Endothelial cell of umbilical vein (primary cell): ENCODE data around the gene HERPUD1. TPM values are rescaled to one million over a fixed set of nuclear protein-coding genes. Genes with fewer than 3 reads are reported as not detected.
A peak's percentile ranks its signal among the peaks of the same experiment; 100 is the strongest.

Experiments
- BruUV-seq: library from RNA; stranded (reverse); fragments of 400-500 nt; replicated peaks from 2 replicates; lab custom pipeline; 2021; lab: Mats Ljungman, UMichigan
- CTCF ChIA-PET: fragments of 300-600, 350-600 bp; sonication (Branson Sonifier 250); formaldehyde crosslinking; loops from one replicate; lab custom pipeline; 2021; ENCODE audit warnings: antibody characterized with exemption, inconsistent platforms; lab: Charles Lee
- POLR2A ChIA-PET: fragments of 300-600, 350-600 bp; sonication (Branson Sonifier 250); formaldehyde crosslinking; loops from one replicate; lab custom pipeline; 2021; ENCODE audit warnings: antibody characterized with exemption, inconsistent platforms; lab: Charles Lee
- DNase-seq: peaks from one replicate; pipeline ENCODE4 v3.0.0-alpha.2; 2011; ENCODE audit warnings: low read depth, low spot score
- FAIRE-seq: peaks from 2 replicates; lab custom pipeline; 2011; peaks lifted over from hg19 to GRCh38; lab: Jason Lieb, UNC
- H2AFZ ChIP-seq: 2 replicates; pipeline ENCODE4 v1.6.0; 2012; ENCODE audit warnings: low read depth, low read length, control low read depth, inconsistent platforms
- H3K27ac ChIP-seq: 2 replicates; pipeline ENCODE4 v1.5.1; 2011; ENCODE audit warnings: low read depth, mild to moderate bottlenecking, control low read depth, low read length, moderate library complexity; ENCODE audit not compliant: insufficient read depth
- H3K27me3 ChIP-seq, 2 experiments: 2 replicates each; pipeline versions ENCODE4 v1.6.0 to v1.6.1; 2011; ENCODE audit warnings: low read length in 2 of 2, mixed read lengths in 1 of 2; ENCODE audit not compliant: control insufficient read depth in 2 of 2, insufficient read depth in 2 of 2
- H3K36me3 ChIP-seq, 2 experiments: 2 replicates in 1 of 2; 3 replicates in 1 of 2; pipeline ENCODE4 v1.5.1; 2011; ENCODE audit warnings: low read length in 2 of 2, mild to moderate bottlenecking in 1 of 2, moderate library complexity in 1 of 2; ENCODE audit not compliant: control insufficient read depth in 2 of 2, insufficient read depth in 2 of 2; ENCODE audit errors: extremely low read depth in 1 of 2
- H3K4me1 ChIP-seq: 3 replicates; pipeline ENCODE4 v1.5.1; 2011; ENCODE audit warnings: mild to moderate bottlenecking, low read length; ENCODE audit not compliant: control insufficient read depth, insufficient read depth; ENCODE audit errors: extremely low read depth
- H3K4me2 ChIP-seq: 2 replicates; pipeline ENCODE4 v1.6.1; 2011; ENCODE audit warnings: low read length, control low read depth, mixed read lengths; ENCODE audit not compliant: insufficient read depth
- H3K4me3 ChIP-seq, 3 experiments: fragments of 200-600 bp in 1 of 3; sonication (generic), shearing (Covaris generic) in 1 of 3; replicated peaks in 1 of 3; 2 replicates each; pipeline ENCODE4 v1.5.1; 2011 to 2016; ENCODE audit warnings: control low read depth in 3 of 3, low read length in 3 of 3, mild to moderate bottlenecking in 2 of 3, inconsistent platforms in 1 of 3, low read depth in 1 of 3, moderate library complexity in 1 of 3; ENCODE audit not compliant: insufficient read depth in 1 of 3
- H3K79me2 ChIP-seq: 2 replicates; pipeline ENCODE4 v1.6.0; 2012; ENCODE audit warnings: low read length, inconsistent platforms; ENCODE audit not compliant: control insufficient read depth, insufficient read depth
- H3K9ac ChIP-seq: replicated peaks from 2 replicates; pipeline ENCODE3; 2011; ENCODE audit warnings: low read length, control low read depth; ENCODE audit not compliant: insufficient read depth; ENCODE audit errors: extremely low read depth
- H3K9me1 ChIP-seq: replicated peaks from 3 replicates; pipeline ENCODE4 v1.6.0; 2011; ENCODE audit warnings: mild to moderate bottlenecking, low read length; ENCODE audit not compliant: control insufficient read depth, insufficient read depth; ENCODE audit errors: extremely low read depth
- H3K9me3 ChIP-seq: replicated peaks from 2 replicates; pipeline ENCODE4 v1.5.1; 2012; ENCODE audit warnings: low read length, inconsistent platforms; ENCODE audit not compliant: control insufficient read depth, insufficient read depth
- H4K20me1 ChIP-seq: replicated peaks from 2 replicates; pipeline ENCODE3; 2011; ENCODE audit warnings: mild to moderate bottlenecking, low read length; ENCODE audit not compliant: control insufficient read depth, insufficient read depth; ENCODE audit errors: extremely low read depth
- FOS ChIP-seq: IDR thresholded peaks from 2 replicates; pipeline ENCODE4 v1.6.1; 2011; ENCODE audit warnings: mild to moderate bottlenecking, low read length, moderate library complexity, borderline replicate concordance; ENCODE audit not compliant: insufficient read depth
- GATA2 ChIP-seq: IDR thresholded peaks from 2 replicates; pipeline ENCODE4 v1.7.0; 2011; ENCODE audit warnings: low read depth, mild to moderate bottlenecking, moderate library complexity, mixed read lengths, low read length; ENCODE audit not compliant: insufficient read length, insufficient read depth
- POLR2AphosphoS5 ChIP-seq: IDR thresholded peaks from 2 replicates; pipeline ENCODE4 v1.6.1; 2012; ENCODE audit warnings: low read depth, mild to moderate bottlenecking, control low read depth, low read length, moderate library complexity; ENCODE audit not compliant: insufficient read depth
- dilution Hi-C: fragments of 300-500 bp; cut with MboI; formaldehyde crosslinking; loops from one replicate; pipeline ENCODE4 v1.15.0; 2019; ENCODE audit warnings: low sequenced_read_pairs; ENCODE audit not compliant: extremely low pct_ligation_motif_present
- intact Hi-C: fragments of 100-400 bp; cut with micrococcal nuclease; formaldehyde crosslinking; loops from one replicate; pipeline ENCODE4 v1.10.0; 2022
- polyA plus RNA-seq, 4 experiments: library from polyadenylated mRNA; depleted of rRNA in 3 of 4; stranded (reverse) in 3 of 4; unstranded in 1 of 4; fragments of >200 nt; gene quantifications; 2 replicates each; pipeline versions ENCODE4 v1.2.1 to v1.2.3, GENCODE V29; 2011 to 2012; ENCODE audit warnings: missing spikeins in 1 of 4
- total RNA-seq: library from RNA; stranded (reverse); gene quantifications from 2 replicates; pipeline ENCODE4 v1.2.3, GENCODE V29; 2021
- TF ChIP-seq, protein P1 (sequence below), 2 donors: IDR thresholded peaks; 1 replicate in 1 of 2; 2 replicates in 1 of 2; pipeline ENCODE4 v1.5.1; 2011; ENCODE audit warnings: low read length in 2 of 2, mild to moderate bottlenecking in 2 of 2, moderate library complexity in 2 of 2, control low read depth in 1 of 2, inconsistent platforms in 1 of 2, low read depth in 1 of 2; ENCODE audit not compliant: insufficient read depth in 1 of 2; ENCODE audit errors: extremely low read depth in 1 of 2
- TF ChIP-seq, protein P2 (sequence below): IDR thresholded peaks from 2 replicates; pipeline ENCODE4 v1.6.1; 2011; ENCODE audit not compliant: insufficient read depth, insufficient read length

HERPUD1 gene
- total and polyA plus RNA-seq, 2 donors (not counting 3 experiments of a cell fraction or from before 2014, with no cell fraction given) = 107 to 109 TPM

DNA sequence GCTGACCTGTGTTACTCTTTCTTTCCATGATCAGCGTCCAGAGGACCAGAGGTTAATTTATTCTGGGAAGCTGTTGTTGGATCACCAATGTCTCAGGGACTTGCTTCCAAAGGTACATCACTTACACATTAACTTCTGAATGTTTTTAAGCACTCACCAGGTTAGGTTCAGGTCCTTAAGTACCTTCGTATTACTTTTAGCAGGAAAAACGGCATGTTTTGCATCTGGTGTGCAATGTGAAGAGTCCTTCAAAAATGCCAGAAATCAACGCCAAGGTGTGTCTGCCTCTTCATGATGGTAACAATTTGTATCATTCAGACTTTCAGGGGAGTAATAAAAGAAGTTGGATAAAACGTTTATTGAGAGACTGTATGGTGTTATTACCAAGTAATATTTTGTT is 3.3 kb downstream of the HERPUD1 start:
- Histone ChIP-seq H3K36me3 (peaks cover 21 to 33% of the 10 kb centered on the region in 2 experiments), H4K20me1 (peaks cover 19% of the 10 kb centered on the region), H3K4me1 (peaks cover 26% of the 10 kb centered on the region), H3K79me2 (peaks cover 50% of the 10 kb centered on the region), H3K4me2 (peak overlapping the region; percentile 66), H2AFZ (no peak overlapping the region), H3K9ac (peak overlapping the region; percentile 25), H3K27me3 (no peaks in the 10 kb centered on the region), H3K9me3 (no peaks in the 10 kb centered on the region), H3K4me3 (peak overlapping the region in 2 of 3 experiments; percentile 42 to 85), H3K27ac (no peak overlapping the region), H3K9me1 (no peaks in the 10 kb centered on the region)
- DNase-seq = no peak
- dilution Hi-C loops = no loop called here
- no TSS peak for BruUV-seq
- intact Hi-C loops = no loop called here
- ChIA-PET POLR2A (no interaction called here), CTCF (interaction anchor here (2.3 kb wide), 1 partner anchor 142 kb away, joined by 10 read pairs; no protein-coding TSS in a partner anchor)
- FAIRE-seq = no peak
- TF ChIP-seq, protein P1, sequence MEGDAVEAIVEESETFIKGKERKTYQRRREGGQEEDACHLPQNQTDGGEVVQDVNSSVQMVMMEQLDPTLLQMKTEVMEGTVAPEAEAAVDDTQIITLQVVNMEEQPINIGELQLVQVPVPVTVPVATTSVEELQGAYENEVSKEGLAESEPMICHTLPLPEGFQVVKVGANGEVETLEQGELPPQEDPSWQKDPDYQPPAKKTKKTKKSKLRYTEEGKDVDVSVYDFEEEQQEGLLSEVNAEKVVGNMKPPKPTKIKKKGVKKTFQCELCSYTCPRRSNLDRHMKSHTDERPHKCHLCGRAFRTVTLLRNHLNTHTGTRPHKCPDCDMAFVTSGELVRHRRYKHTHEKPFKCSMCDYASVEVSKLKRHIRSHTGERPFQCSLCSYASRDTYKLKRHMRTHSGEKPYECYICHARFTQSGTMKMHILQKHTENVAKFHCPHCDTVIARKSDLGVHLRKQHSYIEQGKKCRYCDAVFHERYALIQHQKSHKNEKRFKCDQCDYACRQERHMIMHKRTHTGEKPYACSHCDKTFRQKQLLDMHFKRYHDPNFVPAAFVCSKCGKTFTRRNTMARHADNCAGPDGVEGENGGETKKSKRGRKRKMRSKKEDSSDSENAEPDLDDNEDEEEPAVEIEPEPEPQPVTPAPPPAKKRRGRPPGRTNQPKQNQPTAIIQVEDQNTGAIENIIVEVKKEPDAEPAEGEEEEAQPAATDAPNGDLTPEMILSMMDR (IDR thresholded peaks at IDR 0.05; ENCODE audit: extremely low read depth in 1 of 2, insufficient read depth in 1 of 2, low read depth in 1 of 2, low read length in 2 of 2) = no peak
- no peak for TF ChIP-seq FOS
- TF ChIP-seq, protein P2, sequence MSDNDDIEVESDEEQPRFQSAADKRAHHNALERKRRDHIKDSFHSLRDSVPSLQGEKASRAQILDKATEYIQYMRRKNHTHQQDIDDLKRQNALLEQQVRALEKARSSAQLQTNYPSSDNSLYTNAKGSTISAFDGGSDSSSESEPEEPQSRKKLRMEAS = no peak

DNA sequence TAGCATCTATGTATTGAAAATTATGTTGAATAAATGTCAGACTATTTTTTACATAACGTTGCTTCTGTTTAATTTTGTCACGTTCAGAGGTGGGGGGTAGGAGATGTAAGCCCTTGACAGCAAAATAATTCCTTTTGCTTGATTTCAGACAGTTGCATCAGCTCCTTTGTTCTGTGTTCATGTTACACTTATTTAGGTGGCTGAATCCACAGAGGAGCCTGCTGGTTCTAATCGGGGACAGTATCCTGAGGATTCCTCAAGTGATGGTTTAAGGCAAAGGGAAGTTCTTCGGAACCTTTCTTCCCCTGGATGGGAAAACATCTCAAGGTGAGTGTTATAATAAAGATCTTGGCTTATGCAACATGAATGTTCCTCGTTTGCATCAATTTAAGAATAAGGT is 4.5 kb downstream of the HERPUD1 start:
- Histone ChIP-seq H3K79me2 (peaks cover 50% of the 10 kb centered on the region), H3K4me3 (no peak overlapping the region), H4K20me1 (peaks cover 19% of the 10 kb centered on the region), H3K4me2 (no peak overlapping the region), H3K4me1 (peaks cover 23% of the 10 kb centered on the region), H3K9me3 (no peaks in the 10 kb centered on the region), H3K9ac (no peak overlapping the region), H2AFZ (no peak overlapping the region), H3K27ac (no peak overlapping the region), H3K27me3 (no peaks in the 10 kb centered on the region), H3K9me1 (no peaks in the 10 kb centered on the region), H3K36me3 (peaks cover 28 to 37% of the 10 kb centered on the region in 2 experiments)
- BruUV-seq = no TSS peak
- FAIRE-seq = no peak
- dilution Hi-C loops (no loop called here), intact Hi-C loops (no loop called here)
- TF ChIP-seq, protein P2 = no peak
- TF ChIP-seq POLR2AphosphoS5 (no peak), GATA2 (no peak)
- ChIA-PET POLR2A (no interaction called here), CTCF (interaction anchor here (1.3 to 2.3 kb wide), 2 partner anchors 14 to 143 kb away, joined by 3 to 10 read pairs; no protein-coding TSS in a partner anchor)
- DNase-seq = no peak
